Testis (tissue), 3 donors: ENCODE results near the gene ADNP. TPM values are rescaled to one million over a fixed set of nuclear protein-coding genes. Genes with fewer than 3 reads are reported as not detected.
A peak's percentile ranks its signal among the peaks of the same experiment; 100 is the strongest.

Source experiments
- DNase-seq: peaks from one replicate; pipeline ENCODE4 v3.0.0-alpha.2; 2019
- H3K27ac ChIP-seq, 2 donors: fragments of 200-600 bp; sonication (generic); one replicate each; pipeline ENCODE4 v1.5.1; 2019
- H3K27me3 ChIP-seq: fragments of 200-600 bp; sonication (generic); one replicate; pipeline ENCODE4 v1.5.1; 2019
- H3K36me3 ChIP-seq: fragments of 200-600 bp; sonication (generic); one replicate; pipeline ENCODE4 v1.5.1; 2017; ENCODE audit warnings: low read depth; ENCODE audit errors: missing control alignments
- H3K4me1 ChIP-seq: fragments of 200-600 bp; sonication (generic); one replicate; pipeline ENCODE4 v1.5.1; 2019
- H3K4me3 ChIP-seq, 2 donors: fragments of 200-600 bp; sonication (generic); one replicate each; pipeline ENCODE4 v1.5.1; 2017 to 2019
- H3K9me3 ChIP-seq: fragments of 200-600 bp; sonication (generic); one replicate; pipeline ENCODE4 v1.5.1; 2017
- CTCF ChIP-seq, 3 experiments: fragments of 450-650 bp in 2 of 3; fragments of 200-600 bp in 1 of 3; sonication (generic) in 1 of 3; IDR thresholded peaks; one replicate each; pipeline ENCODE4 v1.5.1; 2016 to 2019; ENCODE audit warnings: antibody characterized with exemption in 3 of 3, mild to moderate bottlenecking in 2 of 3, moderate library complexity in 1 of 3
- POLR2A ChIP-seq: fragments of 450-650 bp; IDR thresholded peaks from one replicate; pipeline ENCODE4 v1.6.1; 2017; ENCODE audit warnings: antibody characterized with exemption, mild to moderate bottlenecking, moderate library complexity
- WGBS, 2 donors: methylation state at CpG; one replicate each; pipeline ENCODE4 v1.1.5; 2018; 5-methylcytosine and 5-hydroxymethylcytosine counted together
- intact Hi-C: fragments of 100-400 bp; cut with DNase I; formaldehyde crosslinking; loops from one replicate; pipeline ENCODE4 v1.15.1; 2023; ENCODE audit warnings: low total_unique reads
- polyA plus RNA-seq: library from polyadenylated mRNA; stranded (reverse); fragments of 350-450 nt; fragmentation: Illumina TruSeq; extraction: RNeasy Lipid Tissue Mini Kit (QIAGEN cat#74804); gene quantifications from one replicate; pipeline ENCODE4 v1.2.3, GENCODE V29; 2014; ENCODE audit warnings: low read depth, low replicate concordance; ENCODE audit not compliant: insufficient read depth
- total RNA-seq, 2 donors: library from RNA; depleted of rRNA; stranded (reverse); fragments of >200 nt; gene quantifications; one replicate each; pipeline ENCODE4 v1.2.3, GENCODE V29; 2016

Gene ADNP
- total and polyA plus RNA-seq, 3 donors from 2014 or later, result 83.5 to 110 (median 101) TPM

- Histone ChIP-seq H3K9me3 (no peaks in the 10 kb centered on the region), H3K4me1 (peaks cover 15% of the 10 kb centered on the region), H3K27ac (no peak overlapping the region), H3K36me3 (no peaks in the 10 kb centered on the region), H3K27me3 (no peaks in the 10 kb centered on the region), H3K4me3 (no peak overlapping the region)
- 89 to 90% methylated on average over 8 to 18 of the region's 18 CpGs for WGBS, 2 donors
- TF ChIP-seq POLR2A (no peak), CTCF (IDR thresholded peaks at IDR 0.05) (no peak)
- intact Hi-C loops, result no loop called here
- DNase-seq, result no peak
These were observed 76.6 kb downstream of the ADNP start for GRCh38 chr20:50854506-50855249.

GRCh38 chr20:50852085-50852484 is 79.2 kb downstream of the ADNP start:
- intact Hi-C loops, result no loop called here
- Histone ChIP-seq H3K9me3 (no peaks in the 10 kb centered on the region), H3K4me1 (peaks cover 34% of the 10 kb centered on the region), H3K27ac (no peak overlapping the region), H3K4me3 (no peak overlapping the region), H3K36me3 (no peaks in the 10 kb centered on the region), H3K27me3 (no peaks in the 10 kb centered on the region)
- no peak for DNase-seq
- 85 to 96% methylated on average over 9 of the region's 9 CpGs for WGBS, 2 donors
- TF ChIP-seq POLR2A (no peak), CTCF (IDR thresholded peaks at IDR 0.05) (no peak)

- TF ChIP-seq CTCF (IDR thresholded peaks at IDR 0.05), result no peak
- no peak for TF ChIP-seq POLR2A
- no peaks in the 10 kb centered on the region for H3K36me3 ChIP-seq
- intact Hi-C loops, result no loop called here
- DNase-seq, result peak; percentile 76
- no peaks in the 10 kb centered on the region for H3K9me3 ChIP-seq
- no peaks in the 10 kb centered on the region for H3K27me3 ChIP-seq
- 47 to 49% methylated on average over 8 to 13 of the region's 13 CpGs for WGBS, 2 donors
- H3K27ac ChIP-seq, result peak overlapping the region; percentile 19 to 59
- no peak overlapping the region for H3K4me3 ChIP-seq
- peaks cover 27% of the 10 kb centered on the region for H3K4me1 ChIP-seq
These were observed 80.4 kb downstream of the ADNP start for GRCh38 chr20:50850721-50851286.

GRCh38 chr20:50848846-50849673 is 82.2 kb downstream of the ADNP start:
- H3K4me3 ChIP-seq, result no peak overlapping the region
- H3K27ac ChIP-seq, result peak overlapping the region; percentile 59 to 64
- TF ChIP-seq POLR2A (no peak), CTCF (IDR thresholded peaks at IDR 0.05) (no peak)
- H3K9me3 ChIP-seq, result no peaks in the 10 kb centered on the region
- intact Hi-C loops, result no loop called here
- H3K4me1 ChIP-seq, result peaks cover 21% of the 10 kb centered on the region
- peak; percentile 34 for DNase-seq
- no peaks in the 10 kb centered on the region for H3K36me3 ChIP-seq
- H3K27me3 ChIP-seq, result no peaks in the 10 kb centered on the region
- WGBS, 2 donors, result 36% methylated on average over 15 to 18 of the region's 18 CpGs
